ENCODE results near the gene RBM47.

DNA sequence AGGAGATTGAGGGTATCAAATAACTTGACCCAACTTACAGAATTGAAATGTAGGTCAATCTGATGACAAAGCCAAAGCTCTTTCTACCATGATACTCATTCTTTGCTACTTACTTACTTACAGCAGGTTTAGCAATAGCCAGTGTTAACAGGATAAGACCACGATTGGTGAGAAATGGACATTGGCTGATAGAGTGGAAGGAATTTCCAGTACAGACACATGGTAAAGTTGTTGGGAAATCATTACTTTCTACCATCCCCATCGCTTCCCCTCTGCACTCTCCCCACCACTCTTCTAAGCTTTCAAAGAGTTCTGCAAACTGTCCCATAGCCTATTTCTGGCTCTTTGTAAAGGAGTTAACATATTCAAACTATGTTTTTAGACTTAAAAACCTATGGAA is 174.8 kb downstream of the RBM47 start:
- TF ChIP-seq CTCF (IDR thresholded peaks at IDR 0.05; ENCODE audit: insufficient read depth, low read length), result no peak
- TF ChIP-seq POLR2AphosphoS5 (IDR thresholded peaks at IDR 0.05; ENCODE audit: low read depth), result no peak
- no peak for TF ChIP-seq GABPA (IDR thresholded peaks at IDR 0.05; ENCODE audit: low read depth)
